Measurements from ENCODE around the gene ANGEL1.

Gene ANGEL1

DNA sequence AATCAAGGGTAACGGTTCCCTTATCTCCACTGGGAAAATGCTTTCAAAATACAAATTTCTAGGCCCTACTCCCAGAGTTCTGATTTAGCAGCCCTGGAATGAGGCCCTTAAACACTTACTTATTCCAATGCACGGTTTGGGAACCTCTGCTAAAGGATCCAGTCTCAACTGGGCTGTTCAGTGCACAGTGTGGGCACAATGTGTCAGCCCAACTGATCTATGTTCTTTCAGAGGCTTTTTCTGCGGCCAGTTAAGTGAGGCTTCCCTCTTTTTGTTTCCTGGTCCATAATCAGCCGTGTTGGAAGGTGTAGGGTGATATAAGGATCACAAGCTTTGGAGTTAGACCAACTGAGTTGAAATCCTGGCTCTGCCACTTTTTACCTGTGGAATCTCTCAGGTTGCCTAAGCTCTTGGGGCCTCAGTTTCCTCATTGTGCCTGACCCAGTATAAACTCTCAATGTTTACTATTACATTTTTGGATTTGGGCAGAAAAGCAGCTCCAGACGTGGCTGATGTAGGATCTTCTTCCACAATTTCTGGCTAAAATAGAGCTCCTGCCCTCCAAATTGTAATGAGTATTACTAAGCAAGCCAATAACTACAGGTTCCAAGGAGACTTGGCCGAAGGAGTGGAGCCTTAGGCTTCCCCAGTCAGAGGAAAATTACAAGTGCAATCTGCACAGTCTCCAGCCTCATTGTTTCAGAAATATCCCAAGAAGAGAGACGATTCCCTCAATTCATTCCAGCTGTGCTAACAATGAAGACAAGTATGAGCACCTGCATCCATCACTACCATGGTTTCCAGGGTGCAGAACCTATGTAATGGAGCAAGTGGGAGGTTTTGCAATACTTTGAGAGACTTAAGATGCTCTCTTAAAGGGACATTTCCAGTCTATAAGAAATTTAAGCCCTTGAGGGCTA, 2.3 kb upstream of the ANGEL1 start:
- DNase-seq: no peak

DNA sequence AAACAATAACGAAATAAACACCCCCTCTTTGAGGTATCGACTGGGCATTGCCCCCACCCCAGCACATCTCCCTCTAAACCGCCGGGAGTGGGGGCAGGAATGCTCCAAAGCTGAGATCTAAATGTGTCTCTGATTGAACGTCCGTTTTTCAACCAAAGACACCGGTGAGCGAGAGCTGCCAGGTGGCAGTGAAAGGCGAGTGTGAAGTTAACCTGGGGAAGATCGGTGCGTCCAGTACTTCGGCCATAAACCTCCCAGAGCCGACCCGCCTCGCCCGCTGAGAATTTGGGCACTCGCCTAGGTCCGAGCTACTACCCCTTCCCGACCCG, 625 bp downstream of the ANGEL1 start:
- no peak for DNase-seq

DNA sequence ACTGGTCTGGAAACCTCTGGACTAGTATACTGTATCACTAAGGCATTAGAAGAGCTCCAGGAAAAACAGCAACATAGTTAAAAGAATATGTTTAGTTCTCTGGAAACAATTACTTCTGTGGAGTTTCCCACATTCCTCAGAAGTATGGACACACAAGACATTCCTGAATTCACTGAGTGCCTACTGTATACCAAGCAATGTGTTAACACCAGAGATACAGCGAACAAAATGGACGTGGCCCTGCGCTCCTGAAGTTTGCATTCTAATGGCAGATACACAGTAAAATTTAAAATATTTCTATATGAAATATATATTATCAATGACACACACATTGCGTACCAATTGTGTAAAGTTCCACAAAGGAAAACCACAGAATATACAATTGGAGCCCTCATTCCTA, 1.1 kb downstream of the ANGEL1 start:
- DNase-seq: no peak

DNA sequence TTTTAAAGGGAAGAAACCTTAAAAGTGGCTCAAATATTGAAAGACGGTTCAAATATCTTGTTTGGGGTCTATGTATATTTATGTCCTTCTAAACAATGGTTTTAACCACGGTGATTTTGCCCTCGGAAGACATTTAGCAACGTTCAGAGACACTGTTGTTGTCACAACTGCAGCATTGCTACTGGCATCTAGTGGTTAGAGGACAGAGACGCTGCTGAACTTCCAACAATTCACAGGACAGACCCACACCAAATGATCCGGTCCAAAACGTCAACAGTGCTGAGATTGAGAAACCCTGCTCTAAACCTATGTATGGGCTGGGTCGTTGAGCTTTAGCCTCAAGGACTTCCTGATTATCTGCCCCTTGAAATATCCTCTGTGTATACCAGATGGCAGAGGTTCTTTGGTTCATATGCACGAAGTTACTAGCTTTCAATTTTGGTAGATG, 1.7 kb downstream of the ANGEL1 start:
- peak; percentile 26 for DNase-seq

DNA sequence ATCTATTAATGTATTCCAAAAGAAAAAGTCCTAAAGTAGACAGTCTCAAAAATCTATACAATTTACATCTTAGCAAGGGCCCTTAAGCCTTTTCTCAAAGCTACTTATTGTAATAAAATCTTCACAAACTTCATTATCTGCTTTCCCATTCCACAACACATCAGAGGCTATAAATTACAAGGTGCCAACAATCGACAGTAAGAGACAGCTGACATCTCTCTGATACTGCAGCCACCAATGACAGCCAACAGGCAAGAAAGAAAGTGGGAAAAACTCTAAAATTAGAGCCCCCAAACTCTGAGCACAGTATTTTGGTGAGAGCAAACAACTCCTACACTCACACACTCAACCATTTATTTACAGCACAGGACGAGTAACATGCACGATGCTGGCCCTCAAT, 2.2 kb downstream of the ANGEL1 start:
- DNase-seq: no peak

DNA sequence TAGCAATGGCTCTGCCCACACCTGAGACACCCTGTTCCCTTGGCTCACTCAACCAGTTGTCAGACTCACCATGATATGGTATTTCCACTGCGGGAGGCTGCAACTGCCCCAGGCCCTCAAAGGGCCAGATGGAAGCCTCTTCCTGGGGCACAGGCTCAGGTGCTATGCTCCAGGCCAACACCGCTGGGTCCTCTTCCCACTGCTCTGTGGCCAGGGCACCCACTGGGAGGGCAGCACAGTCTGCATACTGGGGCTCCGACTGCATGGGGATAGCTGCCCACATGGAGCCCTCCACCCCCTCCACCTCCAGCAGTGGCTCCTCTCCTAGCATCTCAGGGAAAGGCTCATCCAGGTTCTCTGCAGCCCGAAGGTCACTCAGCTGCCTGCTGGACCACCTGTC, 3.7 kb downstream of the ANGEL1 start:
- no peak for DNase-seq

DNA sequence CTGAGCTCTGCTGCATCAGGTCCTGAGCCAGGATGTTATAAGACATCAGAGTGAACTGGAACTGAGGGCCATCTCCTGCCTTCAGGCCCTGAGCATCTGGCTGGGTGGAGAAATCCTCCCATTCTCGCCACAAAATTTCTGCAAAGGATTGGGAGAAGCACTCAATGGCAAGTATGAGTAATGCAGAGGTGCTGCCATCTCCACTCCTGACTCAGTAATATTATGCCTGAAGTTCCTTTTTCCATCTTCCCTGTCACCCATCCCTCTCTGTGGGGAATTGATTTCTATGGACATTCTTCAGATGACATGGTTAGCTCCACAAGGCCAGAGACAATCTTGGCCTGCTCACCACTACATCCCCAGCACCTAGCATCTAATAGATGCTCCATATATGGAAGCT, 4.7 kb downstream of the ANGEL1 start:
- no peak for DNase-seq

DNA sequence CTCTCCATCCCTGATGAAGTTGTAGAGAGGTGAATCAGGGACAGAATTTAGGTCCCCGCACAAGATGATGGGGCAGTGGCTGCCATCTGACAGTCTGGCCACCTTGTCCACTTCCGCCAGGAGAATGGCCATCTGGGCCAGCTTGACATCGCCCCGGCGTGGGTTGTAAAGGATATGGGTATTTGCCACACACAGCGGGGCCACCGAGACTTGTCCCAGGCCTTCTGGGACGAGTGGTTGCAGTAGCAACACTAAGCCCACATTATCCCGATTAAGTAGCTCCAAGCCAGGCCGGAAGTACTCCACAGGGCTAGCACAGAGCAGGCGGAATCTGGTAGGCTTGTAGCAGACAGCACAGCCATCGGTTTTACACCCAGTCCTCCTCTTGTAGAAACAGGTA, 6.2 kb downstream of the ANGEL1 start:
- DNase-seq: no peak

DNA sequence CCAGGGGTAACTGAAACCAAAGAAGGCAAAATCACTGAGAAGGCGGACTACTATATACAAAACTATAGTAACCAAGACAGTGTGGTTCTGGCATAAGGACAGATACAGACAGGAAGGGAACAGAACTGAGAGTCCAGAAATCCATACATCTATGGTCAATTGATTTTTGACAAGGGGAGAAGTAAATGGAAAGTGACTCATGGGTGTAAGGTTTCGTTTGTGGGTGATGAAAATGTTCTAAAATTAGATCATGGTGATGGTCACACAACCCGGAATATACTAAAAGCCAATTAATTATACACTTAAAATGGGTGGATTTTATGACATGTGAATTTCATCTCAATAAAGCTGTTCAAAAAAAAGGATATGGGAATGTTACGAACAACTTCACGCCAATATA, 18.7 kb downstream of the ANGEL1 start:
- DNase-seq: no peak

DNA sequence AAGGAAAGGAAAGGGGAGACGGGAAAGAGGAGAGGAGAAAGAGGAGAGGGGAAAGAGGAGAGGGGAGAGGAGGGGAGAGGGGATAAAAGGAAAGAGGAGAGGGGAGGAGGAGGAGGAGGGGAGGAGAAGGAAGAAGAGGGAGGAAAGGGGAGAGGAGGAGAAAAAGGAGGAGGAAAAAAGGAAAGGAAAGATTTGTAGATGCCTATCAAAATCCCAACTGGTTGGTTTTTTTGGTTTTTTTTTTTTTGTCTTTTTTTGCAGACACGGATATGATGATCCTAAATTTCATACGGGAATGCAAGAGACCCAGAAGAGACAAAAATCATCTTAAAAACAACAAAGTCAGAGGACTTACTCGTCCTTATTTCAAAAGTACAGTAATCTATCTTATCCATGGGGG, 19.4 kb downstream of the ANGEL1 start:
- DNase-seq: no peak

DNA sequence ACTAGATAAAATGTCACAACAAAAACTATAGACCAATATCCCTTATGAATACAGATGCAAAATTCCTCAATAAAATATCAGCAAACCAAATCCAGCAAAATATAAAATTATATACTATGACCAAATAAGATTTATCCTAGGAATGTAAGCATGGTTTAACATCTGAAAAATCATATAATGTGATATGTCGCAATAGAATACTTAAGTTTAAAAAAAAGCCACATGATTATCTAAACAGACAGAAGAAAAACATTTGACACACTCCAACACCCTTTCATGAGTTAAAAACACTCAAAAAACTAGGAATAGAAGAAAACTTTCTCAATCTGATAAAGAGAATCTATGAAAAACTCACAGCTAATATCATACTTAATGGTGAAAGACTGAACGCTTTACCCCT, 20.3 kb downstream of the ANGEL1 start:
- no peak for DNase-seq

DNA sequence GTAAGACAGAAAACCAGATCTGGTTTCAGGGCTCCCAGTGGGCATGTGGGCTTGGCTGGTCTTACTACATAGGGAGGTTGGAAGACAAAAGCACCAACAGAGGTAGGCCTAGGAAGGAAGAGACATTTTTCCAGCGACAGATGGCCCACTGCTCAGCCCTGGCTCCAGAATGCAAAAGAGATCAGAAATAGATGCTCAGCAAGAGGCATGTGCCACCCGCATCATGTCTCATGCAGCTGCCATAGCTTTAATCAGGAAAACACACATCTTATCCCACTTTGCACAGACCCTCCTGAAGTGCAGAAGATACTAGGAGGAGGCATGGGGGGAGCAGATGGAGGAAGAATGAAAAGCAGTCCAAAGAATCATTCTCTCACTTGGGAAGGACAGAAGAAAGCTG, 26.1 kb downstream of the ANGEL1 start:
- no peak for DNase-seq

DNA sequence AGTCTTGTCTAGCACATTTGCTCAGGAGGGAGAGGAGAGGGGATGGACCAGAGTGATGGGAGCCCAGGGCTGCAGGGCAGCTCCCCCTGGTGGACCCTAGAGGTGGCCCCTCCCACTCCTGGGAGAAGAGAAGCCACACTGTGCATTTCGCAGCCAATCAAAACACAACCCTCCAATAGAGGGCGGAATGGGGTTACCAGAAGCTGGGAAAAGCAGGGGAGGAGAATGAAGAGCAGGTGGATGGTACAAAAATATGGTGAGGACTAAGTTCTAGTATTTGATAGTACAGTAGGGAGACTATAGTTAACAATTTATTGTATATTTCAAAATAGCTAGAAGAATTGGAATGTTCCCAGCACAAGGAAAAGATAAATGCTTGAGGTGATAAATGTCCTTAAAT, 27.8 kb downstream of the ANGEL1 start:
- DNase-seq: peak; percentile 67

DNA sequence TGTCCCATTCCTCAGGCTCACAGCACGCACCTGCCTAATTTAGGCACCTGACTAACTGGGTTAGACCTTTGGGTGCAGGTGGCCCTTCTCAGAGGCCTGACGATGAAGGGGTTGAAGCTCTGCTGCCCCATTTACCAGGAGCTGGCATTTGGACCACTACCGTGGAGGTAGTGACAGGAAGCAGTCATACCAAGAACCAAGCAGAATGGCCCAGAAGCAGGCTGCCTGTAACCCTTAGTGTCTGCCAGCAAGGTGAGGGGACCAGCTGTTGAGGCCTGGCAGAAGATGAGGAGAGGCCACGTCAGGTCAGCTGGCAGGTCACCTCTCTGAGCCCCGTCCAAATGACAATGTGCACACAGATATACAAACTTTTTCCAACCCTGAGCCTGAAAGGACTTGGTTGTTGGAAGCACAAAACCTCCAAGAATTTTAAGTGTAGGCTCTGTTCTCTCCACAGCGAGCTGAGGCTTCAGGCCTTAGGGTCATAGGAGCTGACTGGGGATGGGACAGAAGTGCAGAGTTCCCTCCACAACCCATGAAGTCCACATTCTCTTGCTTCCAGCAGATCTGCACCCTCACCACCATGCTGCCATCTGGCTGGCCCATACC, 28.3 kb downstream of the ANGEL1 start:
- no peak for DNase-seq

DNA sequence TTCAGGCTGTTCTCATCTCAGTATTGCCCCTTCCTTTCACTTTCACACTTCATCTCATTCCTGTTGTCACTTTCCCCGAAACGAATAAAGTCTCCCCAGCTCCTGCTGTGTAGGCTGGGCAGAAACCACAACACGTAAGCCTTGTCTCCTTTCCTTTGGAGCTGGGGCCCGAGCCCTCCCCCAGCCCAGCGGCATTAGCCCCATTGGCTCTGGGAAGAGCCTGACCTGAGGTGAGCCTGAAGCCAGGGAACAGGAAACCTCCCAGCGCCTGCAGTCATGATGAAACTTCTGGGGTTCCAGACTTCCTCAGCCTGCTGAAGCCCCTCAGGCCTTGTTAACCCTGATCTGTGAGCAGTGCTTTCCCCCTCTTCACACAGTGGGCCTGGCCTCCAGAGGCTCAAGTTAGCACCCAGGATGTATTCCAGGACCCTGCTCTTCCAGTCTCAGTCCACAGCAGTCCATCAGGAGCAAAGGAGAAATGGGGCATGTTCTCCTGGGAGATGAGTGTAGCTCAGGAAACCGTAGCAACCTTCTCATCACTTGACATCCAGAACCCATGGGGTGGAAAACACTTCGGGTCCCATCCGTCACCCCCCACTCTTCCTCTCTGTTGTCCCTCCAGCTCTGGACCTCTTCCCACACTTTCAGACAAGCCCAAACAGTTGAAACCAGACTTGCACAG, 29.7 kb downstream of the ANGEL1 start:
- no peak for DNase-seq

DNA sequence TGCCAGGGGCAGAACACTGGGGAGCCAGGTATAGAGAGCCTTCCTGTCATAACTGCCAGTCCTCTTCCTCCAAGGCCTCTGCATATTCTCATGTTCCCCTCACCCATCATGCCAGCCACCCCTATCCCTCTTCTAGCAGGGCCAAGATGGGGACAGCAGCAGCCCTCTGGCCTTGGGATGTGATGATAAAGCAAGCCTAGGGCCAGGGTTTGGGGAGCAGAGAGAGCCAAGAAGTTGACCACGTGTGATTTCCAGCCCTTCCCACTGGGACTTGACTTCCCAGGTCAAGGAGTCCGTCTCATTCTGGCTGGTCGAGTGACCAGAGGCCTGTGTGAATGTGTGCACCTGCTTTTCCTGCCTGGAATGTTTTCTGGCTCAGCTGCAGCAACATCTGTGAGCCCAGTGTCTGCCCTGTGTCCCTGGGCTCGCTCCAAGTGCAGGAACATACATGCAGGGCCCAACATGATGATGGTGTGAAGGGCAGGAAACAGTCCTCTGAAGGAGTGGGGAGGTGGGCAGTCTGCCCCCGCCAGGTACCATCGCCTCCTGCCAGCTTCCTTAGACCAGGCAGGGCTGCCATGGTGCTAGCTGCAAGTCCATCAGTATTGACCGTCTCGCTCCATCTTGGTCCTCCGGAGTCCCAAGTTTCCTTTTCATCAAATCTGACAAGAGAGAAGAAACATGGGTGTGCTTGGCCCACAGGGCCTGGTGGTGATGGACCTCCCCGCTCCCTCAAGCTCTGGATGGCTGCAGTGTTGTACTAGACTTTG, 30.4 kb downstream of the ANGEL1 start:
- no peak for DNase-seq

DNA sequence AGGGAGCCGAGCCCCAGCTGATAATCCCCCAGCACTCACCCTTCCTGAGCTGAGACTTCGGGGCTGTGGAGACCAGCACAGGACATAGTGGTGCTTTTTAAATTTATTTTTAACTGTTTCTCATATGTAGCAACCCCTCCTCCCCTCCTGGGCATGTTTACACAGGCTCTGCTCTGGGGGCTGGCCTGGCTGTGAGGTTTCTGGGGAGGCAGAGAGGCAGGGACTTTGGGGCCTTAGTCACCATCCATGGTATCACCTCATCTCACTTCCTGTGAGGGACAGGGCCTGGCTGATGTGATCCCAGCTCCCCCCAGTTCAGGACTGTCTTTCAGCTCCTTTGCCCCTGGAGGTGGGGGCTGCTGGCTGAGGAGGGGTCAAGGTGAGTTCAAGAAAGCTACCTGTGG, 31.0 kb downstream of the ANGEL1 start:
- DNase-seq: no peak

DNA sequence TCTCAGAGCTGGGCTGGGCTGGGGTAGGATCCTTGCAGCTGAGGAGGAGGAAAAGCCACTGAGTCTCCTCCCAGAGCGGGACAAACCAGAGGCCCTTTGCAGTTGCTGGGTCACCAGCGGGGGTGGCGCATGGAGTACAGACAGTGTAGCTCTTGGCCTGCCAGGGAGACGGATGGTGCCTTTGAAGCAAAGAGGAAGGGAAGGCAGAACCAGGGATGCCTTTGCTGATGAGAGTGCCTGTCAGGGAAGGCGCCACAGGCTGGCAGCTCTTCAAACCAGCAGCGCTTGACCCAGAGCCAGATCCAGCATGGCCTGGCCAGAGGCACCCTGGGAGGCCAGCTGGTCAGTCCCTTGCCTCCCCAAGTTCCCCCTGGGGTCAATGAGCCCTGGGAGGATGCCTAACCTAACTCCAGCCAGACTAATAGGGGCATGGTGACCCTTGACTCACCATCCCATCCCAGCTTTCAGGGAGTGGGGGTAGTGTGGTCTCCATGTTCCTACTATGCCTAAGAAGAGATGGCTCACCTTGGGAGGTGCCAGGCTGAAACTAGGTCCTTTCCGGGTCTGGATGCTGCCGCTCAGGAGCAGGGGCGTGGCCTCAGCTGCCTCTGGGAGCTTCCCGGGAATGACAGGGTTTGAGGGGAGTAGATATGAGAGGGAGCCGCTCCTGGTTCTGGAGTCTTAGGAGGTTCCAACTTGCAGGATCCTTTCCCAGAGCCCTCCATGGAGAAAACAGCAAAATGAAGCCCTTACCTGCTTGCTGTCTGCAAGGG, 31.6 kb downstream of the ANGEL1 start:
- DNase-seq: no peak

DNA sequence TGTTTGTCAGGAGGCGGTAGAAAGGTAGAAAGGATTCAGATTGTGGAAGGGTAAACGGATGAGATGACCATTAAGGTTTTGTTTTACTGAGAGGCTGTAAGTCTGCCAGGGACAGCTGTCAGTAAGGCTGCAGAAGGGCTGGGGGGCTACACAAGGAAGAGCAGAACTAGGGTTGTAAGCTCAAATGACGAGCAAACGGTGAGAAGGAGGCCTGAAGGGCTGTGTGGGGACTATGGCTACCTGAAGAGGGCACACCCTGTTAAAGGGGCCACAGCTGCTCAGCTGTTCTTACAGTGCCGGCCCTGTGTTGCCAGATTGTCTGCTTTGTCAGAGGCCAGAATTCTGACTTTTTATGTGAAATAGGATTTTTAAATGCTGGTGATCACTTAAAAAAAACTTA, 32.3 kb downstream of the ANGEL1 start:
- DNase-seq: no peak

DNA sequence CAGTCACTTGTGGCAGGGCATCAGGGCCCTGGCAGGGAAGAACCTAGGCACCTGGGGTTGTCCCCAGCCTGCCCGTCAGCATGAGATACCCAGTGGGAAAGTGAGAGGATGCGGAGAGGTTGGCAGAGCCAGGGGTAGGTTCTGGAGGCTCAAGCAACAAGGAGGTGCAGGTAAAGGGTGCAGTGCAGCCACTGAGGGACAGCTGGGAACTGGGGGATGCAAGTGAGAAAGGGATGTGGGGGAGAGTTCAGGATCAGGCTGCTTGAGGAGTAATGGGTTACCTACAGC, 32.7 kb downstream of the ANGEL1 start:
- DNase-seq: no peak

DNA sequence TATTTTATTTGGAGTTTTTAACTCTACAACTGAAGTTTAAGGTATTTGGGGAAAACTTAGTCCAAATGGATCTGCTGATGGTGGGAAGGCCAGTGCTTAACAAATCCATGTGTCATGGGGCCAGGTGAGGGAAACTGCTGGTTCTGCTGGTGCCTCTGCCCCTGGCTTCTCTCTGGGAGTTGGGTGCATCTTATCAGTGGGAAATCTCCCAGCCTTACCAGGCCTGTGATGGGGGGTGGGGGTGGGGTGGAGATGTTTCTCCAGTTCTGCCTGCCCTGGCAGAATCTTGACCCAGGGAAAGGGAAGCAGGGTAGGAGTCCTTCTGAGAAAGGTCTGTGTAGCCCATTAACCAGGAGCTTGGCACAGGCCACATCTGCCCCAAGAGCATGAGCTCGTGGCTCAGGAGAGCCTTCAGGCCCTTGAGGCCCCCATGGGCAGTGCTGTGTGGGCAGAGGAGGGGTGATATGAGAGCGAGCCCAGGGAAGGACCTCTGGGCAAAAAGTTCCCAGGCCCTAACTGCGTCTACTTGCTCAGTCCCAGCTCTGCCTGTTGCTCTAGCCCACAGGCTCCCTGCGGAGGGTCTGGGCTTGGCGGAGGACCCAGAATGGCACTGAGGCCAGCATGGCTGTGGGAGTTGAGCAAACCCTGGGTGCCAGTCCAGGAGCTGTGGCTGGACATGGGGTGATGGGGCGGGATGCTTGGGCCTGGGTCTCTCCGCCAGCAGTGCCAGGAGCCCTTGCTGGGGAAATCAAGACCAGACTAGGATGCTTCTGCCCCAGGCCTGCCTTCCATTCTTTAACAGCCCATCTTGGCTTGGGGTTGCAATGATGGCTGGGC, 33.2 kb downstream of the ANGEL1 start:
- DNase-seq: no peak

Data from CD4-positive, alpha-beta T cell treated with Interferon gamma for 1 hour (primary cell).